B cell (primary cell): Measurements from ENCODE around the gene SLC12A7. TPM values are rescaled to one million over a fixed set of nuclear protein-coding genes. Genes with fewer than 3 reads are reported as not detected.

Source experiments
- ATAC-seq: fragments of 200-7000 bp; cut with Tn5 transposase; one replicate; pipeline ENCODE4 v1.10.0; 2021; ENCODE audit warnings: low read depth, mild to moderate bottlenecking, moderate number of reproducible peaks, moderate library complexity
- CTCF ChIA-PET: fragments of 350-600 bp; sonication (Branson Sonifier 250); formaldehyde crosslinking; loops from one replicate; lab custom pipeline; 2021; ENCODE audit warnings: antibody characterized with exemption, inconsistent platforms; lab: Charles Lee
- POLR2A ChIA-PET: fragments of 350-600 bp; sonication (Branson Sonifier 250); formaldehyde crosslinking; loops from one replicate; lab custom pipeline; 2021; ENCODE audit warnings: antibody characterized with exemption; lab: Charles Lee
- DNase-seq: peaks from one replicate; pipeline ENCODE4 v3.0.0; 2013
- H2AFZ ChIP-seq: 2 replicates; pipeline ENCODE4 v1.6.1; 2012; ENCODE audit warnings: mild to moderate bottlenecking, low read depth, low read length; ENCODE audit not compliant: insufficient read depth, poor library complexity, severe bottlenecking
- H3K27ac ChIP-seq, 2 donors: 1 replicate in 1 of 2; 2 replicates in 1 of 2; pipeline ENCODE4 v1.5.1; 2012 to 2013; ENCODE audit warnings: low read length in 2 of 2, mild to moderate bottlenecking in 2 of 2, moderate library complexity in 1 of 2
- H3K27me3 ChIP-seq, 4 experiments: fragments of 200-600 bp in 1 of 4; sonication (generic) in 1 of 4; replicated peaks in 1 of 4; 1 replicate in 2 of 4; 2 replicates in 2 of 4; pipeline versions ENCODE4 v1.6.1 to v1.7.0; 2013 to 2016; ENCODE audit warnings: low read length in 3 of 4, mild to moderate bottlenecking in 2 of 4, mixed read lengths in 1 of 4, moderate library complexity in 1 of 4; ENCODE audit not compliant: insufficient read depth in 4 of 4, control insufficient read depth in 3 of 4; ENCODE audit errors: control extremely low read depth in 1 of 4
- H3K36me3 ChIP-seq, 2 experiments: replicated peaks in 1 of 2; 1 replicate in 1 of 2; 2 replicates in 1 of 2; pipeline versions ENCODE4 v1.6.1 to v1.7.1; 2013; ENCODE audit warnings: low read length in 1 of 2; ENCODE audit not compliant: insufficient read depth in 2 of 2, control insufficient read depth in 1 of 2; ENCODE audit errors: control extremely low read depth in 1 of 2, extremely low read depth in 1 of 2
- H3K4me1 ChIP-seq, 2 donors: fragments of 200-600 bp in 1 of 2; sonication (generic) in 1 of 2; 1 replicate in 1 of 2; 2 replicates in 1 of 2; pipeline versions ENCODE4 v1.5.1 to v1.6.1; 2013 to 2017; ENCODE audit warnings: low read length in 2 of 2; ENCODE audit not compliant: control insufficient read depth in 2 of 2, insufficient read depth in 2 of 2
- H3K4me2 ChIP-seq: replicated peaks from 2 replicates; pipeline ENCODE3; 2012; ENCODE audit warnings: mild to moderate bottlenecking, low read depth, low read length; ENCODE audit not compliant: poor library complexity, severe bottlenecking
- H3K4me3 ChIP-seq, 5 experiments: fragments of 200-600 bp in 1 of 5; sonication (generic) in 1 of 5; 1 replicate in 3 of 5; 2 replicates in 2 of 5; pipeline versions ENCODE4 v1.5.1 to v1.7.0; 2011 to 2016; ENCODE audit warnings: low read length in 4 of 5, mild to moderate bottlenecking in 4 of 5, low read depth in 2 of 5, control low read depth in 1 of 5, moderate library complexity in 1 of 5; ENCODE audit not compliant: insufficient read depth in 1 of 5; ENCODE audit errors: control extremely low read depth in 1 of 5, extremely low read depth in 1 of 5
- H3K79me2 ChIP-seq: fragments of 200-600 bp; sonication (generic); one replicate; pipeline ENCODE4 v1.6.0; 2016; ENCODE audit warnings: low read length; ENCODE audit not compliant: control insufficient read depth, insufficient read depth
- H3K9ac ChIP-seq: fragments of 200-600 bp; sonication (generic); 2 replicates; pipeline ENCODE4 v1.6.1; 2017; ENCODE audit warnings: mild to moderate bottlenecking, low read length, moderate library complexity
- H3K9me3 ChIP-seq, 3 donors: one replicate each; pipeline versions ENCODE4 v1.6.1 to v1.7.1; 2013; ENCODE audit warnings: low read length in 2 of 3; ENCODE audit not compliant: control insufficient read depth in 2 of 3, insufficient read depth in 1 of 3; ENCODE audit errors: control extremely low read depth in 1 of 3
- H4K20me1 ChIP-seq: 2 replicates; pipeline ENCODE4 v1.6.0; 2012; ENCODE audit warnings: mild to moderate bottlenecking, low read length; ENCODE audit not compliant: insufficient read depth, control insufficient read depth, poor library complexity, severe bottlenecking
- H3K27ac Mint-ChIP-seq: one replicate; pipeline ENCODE4 v1.8.0; 2021; ENCODE audit warnings: mixed read lengths
- H3K27me3 Mint-ChIP-seq: one replicate; pipeline ENCODE4 v1.8.0; 2021; ENCODE audit warnings: mixed read lengths
- H3K4me1 Mint-ChIP-seq: one replicate; pipeline ENCODE4 v1.8.0; 2021; ENCODE audit warnings: mixed read lengths
- H3K4me3 Mint-ChIP-seq: one replicate; pipeline ENCODE4 v1.8.0; 2021; ENCODE audit warnings: mixed read lengths
- H3K9me3 Mint-ChIP-seq: one replicate; pipeline ENCODE4 v1.8.0; 2022; ENCODE audit warnings: mixed read lengths; ENCODE audit not compliant: insufficient read depth
- EZH2 ChIP-seq: IDR thresholded peaks from 2 replicates; pipeline ENCODE4 v1.6.1; 2012; ENCODE audit warnings: borderline replicate concordance, low read depth, mild to moderate bottlenecking, moderate library complexity, low read length; ENCODE audit not compliant: insufficient read depth, poor library complexity, severe bottlenecking
- WGBS: methylation state at CpG from one replicate; pipeline ENCODE4 v1.1.5; 2013; ENCODE audit warnings: missing lambda C conversion rate; ENCODE audit not compliant: insufficient coverage; 5-methylcytosine and 5-hydroxymethylcytosine counted together
- intact Hi-C: fragments of 100-400 bp; cut with micrococcal nuclease; formaldehyde crosslinking; loops from one replicate; pipeline ENCODE4 v1.10.0; 2022
- polyA plus RNA-seq: library from polyadenylated mRNA; depleted of rRNA; stranded (reverse); fragments of >200 nt; gene quantifications from 2 replicates; pipeline ENCODE4 v1.2.3, GENCODE V29; 2012
- total RNA-seq, 2 donors: library from RNA; stranded (reverse); fragments of 120-200 nt in 1 of 2; gene quantifications; 1 replicate in 1 of 2; 2 replicates in 1 of 2; pipeline versions ENCODE4 v1.2.3 to v1.2.4, GENCODE V29; 2013 to 2022
- TF ChIP-seq, protein P1 (sequence below): fragments of 200-600 bp; IDR thresholded peaks from one replicate; pipeline ENCODE4 v1.8.0; 2022; ENCODE audit warnings: antibody characterized with exemption, mild to moderate bottlenecking

The SLC12A7 gene
- total and polyA plus RNA-seq, 2 donors (not counting 1 experiment from before 2014, with no cell fraction given) = 25.5 to 34.4 TPM

DNA sequence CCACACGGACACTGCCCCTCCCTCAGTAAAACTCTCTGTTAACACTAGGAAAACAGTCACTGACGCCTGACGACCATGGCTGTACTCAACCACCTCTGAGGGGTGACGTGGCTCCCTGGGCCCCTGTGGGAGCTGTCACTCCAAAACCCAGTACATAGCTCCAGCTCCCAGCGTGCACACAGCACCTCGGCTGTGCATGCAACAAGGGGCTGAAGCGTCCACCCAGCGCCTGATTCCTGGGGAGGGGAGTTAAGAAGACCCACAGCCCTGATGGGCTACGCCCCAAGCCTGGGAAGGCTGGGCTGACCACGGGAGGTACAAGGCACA is 36.3 kb downstream of the SLC12A7 start:
- intact Hi-C loops = no loop called here
- no peak overlapping the region for H3K4me3 Mint-ChIP-seq
- H3K9ac ChIP-seq = no peak overlapping the region
- POLR2A ChIA-PET = no interaction called here
- no peak overlapping the region for H2AFZ ChIP-seq
- H3K9me3 ChIP-seq = no peaks in the 10 kb centered on the region
- WGBS = 95% methylated on average over 10 of the region's 10 CpGs
- no peaks in the 10 kb centered on the region for H4K20me1 ChIP-seq
- no peak overlapping the region for H3K4me2 ChIP-seq
- H3K9me3 Mint-ChIP-seq = no peaks in the 10 kb centered on the region
- no peaks in the 10 kb centered on the region for H3K27me3 Mint-ChIP-seq
- no peak overlapping the region for H3K4me3 ChIP-seq
- no peaks in the 10 kb centered on the region for H3K4me1 Mint-ChIP-seq
- H3K36me3 ChIP-seq = peaks cover 0 to 3% of the 10 kb centered on the region in 2 experiments
- DNase-seq = no peak
- H3K27ac Mint-ChIP-seq = no peak overlapping the region
- H3K27ac ChIP-seq = no peak overlapping the region
- TF ChIP-seq EZH2 = no peak
- TF ChIP-seq, protein P1, sequence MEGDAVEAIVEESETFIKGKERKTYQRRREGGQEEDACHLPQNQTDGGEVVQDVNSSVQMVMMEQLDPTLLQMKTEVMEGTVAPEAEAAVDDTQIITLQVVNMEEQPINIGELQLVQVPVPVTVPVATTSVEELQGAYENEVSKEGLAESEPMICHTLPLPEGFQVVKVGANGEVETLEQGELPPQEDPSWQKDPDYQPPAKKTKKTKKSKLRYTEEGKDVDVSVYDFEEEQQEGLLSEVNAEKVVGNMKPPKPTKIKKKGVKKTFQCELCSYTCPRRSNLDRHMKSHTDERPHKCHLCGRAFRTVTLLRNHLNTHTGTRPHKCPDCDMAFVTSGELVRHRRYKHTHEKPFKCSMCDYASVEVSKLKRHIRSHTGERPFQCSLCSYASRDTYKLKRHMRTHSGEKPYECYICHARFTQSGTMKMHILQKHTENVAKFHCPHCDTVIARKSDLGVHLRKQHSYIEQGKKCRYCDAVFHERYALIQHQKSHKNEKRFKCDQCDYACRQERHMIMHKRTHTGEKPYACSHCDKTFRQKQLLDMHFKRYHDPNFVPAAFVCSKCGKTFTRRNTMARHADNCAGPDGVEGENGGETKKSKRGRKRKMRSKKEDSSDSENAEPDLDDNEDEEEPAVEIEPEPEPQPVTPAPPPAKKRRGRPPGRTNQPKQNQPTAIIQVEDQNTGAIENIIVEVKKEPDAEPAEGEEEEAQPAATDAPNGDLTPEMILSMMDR = no peak
- no peaks in the 10 kb centered on the region for H3K4me1 ChIP-seq
- no peaks in the 10 kb centered on the region for H3K27me3 ChIP-seq
- no peaks in the 10 kb centered on the region for H3K79me2 ChIP-seq
- ATAC-seq = no peak
- CTCF ChIA-PET = no interaction called here

DNA sequence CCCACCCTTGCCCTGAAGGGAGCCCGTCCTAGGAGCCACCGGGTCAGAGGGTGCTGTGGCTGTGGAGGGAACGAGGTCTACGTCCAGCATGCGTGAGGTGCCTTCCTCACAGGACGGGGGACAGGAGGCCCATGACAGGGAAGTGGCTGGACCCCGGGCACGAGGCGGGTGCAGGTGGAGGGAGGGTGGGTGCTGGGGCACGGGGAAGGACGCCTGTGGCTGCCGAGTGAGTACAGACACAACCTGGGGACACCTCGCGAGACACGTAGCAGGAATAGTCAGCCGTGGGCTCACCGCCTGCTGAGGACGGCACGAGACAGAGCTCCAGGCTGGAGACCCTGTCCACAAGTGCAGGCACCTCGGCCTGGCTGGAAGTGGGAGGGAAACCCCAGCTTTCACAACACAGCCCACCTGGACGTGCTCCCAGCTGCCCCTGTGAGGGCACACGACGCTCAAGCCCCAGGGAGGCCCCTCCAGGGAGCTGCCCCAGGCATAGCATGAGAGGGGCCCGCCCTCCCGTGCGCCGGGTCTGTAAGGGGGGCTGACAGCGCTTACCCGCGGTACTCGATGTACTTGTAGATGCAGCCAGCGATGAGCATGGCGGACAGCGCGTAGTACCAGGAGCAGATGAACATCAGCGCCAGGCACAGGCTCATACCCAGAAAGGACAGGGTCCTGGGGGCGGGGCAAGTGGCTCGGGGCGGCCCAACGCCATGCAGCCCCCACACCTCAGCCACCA is 36.9 kb downstream of the SLC12A7 start:
- Histone ChIP-seq H2AFZ (no peak overlapping the region), H3K4me1 (no peaks in the 10 kb centered on the region), H3K27me3 (no peaks in the 10 kb centered on the region), H3K27ac (no peak overlapping the region), H3K9ac (no peak overlapping the region), H3K9me3 (no peaks in the 10 kb centered on the region), H4K20me1 (no peaks in the 10 kb centered on the region), H3K4me3 (no peak overlapping the region), H3K4me2 (no peak overlapping the region), H3K36me3 (peaks cover 0 to 3% of the 10 kb centered on the region in 2 experiments), H3K79me2 (no peaks in the 10 kb centered on the region)
- intact Hi-C loops = no loop called here
- ChIA-PET POLR2A (no interaction called here), CTCF (no interaction called here)
- WGBS = 94% methylated on average over 40 of the region's 40 CpGs
- H3K4me1 Mint-ChIP-seq = no peaks in the 10 kb centered on the region
- H3K27ac Mint-ChIP-seq = no peak overlapping the region
- DNase-seq (no peak), ATAC-seq (no peak)
- no peak overlapping the region for H3K4me3 Mint-ChIP-seq
- TF ChIP-seq EZH2 = no peak
- TF ChIP-seq, protein P1 = no peak
- H3K27me3 Mint-ChIP-seq = no peaks in the 10 kb centered on the region
- H3K9me3 Mint-ChIP-seq = no peaks in the 10 kb centered on the region
